Islet precursor cell (in vitro differentiated cells): ENCODE data around the gene KLHL6.
"Not testable (repeated sequence)": the region's sequence is repeated elsewhere in the genome, so short reads cannot be mapped to it uniquely, and the experiment has no call there.

ENCODE experiments used
- DNase-seq: peaks from one replicate; pipeline ENCODE4 v3.0.0-alpha.2; 2018

The KLHL6 gene

GRCh38 chr3:183484431-183485075 lies 71.0 kb downstream of the KLHL6 start:
- peak; percentile 11 for DNase-seq

DNA sequence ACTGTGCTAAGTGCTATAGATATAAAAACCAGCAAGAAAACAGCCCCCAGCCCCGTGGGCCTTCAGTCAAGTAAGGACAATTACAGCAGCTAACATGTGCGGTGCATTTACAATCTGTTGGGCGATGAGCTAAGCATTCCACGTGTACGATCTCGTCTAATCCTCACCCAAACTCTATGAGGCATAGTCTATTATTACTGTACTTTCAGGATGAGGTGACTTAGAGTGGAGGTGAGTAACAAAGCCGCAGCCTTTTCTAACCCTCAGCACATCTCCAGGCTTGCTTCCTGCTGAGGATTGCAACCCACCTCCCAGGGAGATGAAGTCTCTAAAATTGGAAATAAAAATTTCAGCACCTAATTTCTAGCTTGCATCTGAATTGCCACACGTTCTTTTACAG lies 73.9 kb downstream of the KLHL6 start:
- no peak for DNase-seq

GRCh38 chr3:183478501-183478900 lies 77.0 kb downstream of the KLHL6 start:
- peak; percentile 38 for DNase-seq

DNA sequence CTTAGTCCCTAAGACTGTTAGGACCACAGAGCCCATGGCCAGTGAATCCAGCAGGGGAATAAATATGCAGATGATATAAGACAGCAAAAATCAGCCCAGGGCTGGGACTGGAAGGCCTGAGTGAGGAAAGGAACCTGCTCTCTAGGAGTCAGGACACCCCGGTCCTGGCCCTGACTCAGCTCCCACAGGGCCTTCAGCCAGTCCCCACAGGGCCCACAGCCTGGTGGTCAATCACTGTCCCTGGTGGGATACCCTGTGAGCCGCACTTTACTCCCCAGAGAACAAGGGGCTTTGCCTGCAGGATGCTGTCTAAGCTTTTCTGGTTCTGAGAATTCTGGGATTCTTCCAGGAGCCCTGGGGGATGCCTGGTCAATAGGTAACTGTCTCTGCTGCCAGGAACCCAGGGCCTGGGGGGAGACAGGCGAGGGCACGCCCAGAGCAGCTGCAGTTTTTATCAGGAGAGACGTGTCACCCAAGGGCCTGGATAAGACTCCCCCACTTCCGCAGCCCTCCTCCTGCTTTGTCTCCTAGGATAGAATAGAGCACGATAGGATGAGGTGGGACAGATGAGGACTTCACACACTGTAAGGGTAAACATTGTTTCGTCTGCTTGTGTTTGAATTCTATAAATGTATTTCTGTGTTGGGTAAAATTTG lies 77.6 kb downstream of the KLHL6 start:
- no peak for DNase-seq

- DNase-seq, result not testable (repeated sequence)
These were observed 79.7 kb downstream of the KLHL6 start for GRCh38 chr3:183475764-183476162.

- DNase-seq, result no peak
These were observed 80.3 kb downstream of the KLHL6 start for GRCh38 chr3:183475016-183475763.

DNA sequence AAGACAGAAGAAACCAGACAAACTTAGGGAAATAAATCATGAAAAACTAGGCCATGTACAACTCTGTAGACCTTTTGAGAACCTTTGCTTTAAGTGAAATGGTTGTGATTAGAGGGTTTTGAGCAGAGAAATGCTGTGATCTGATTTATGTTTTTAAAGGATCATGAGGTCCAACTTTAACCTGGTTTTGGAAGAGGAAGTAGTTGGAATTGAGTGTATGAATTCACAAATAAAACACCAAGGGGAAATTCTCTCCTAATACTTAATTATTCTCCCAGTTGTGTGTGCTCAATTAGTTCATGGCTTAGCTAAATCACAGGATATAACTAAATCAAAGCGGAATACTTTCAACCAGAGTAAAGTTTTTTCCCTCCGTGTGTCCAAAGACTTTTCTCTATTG lies 81.5 kb downstream of the KLHL6 start:
- DNase-seq, result no peak

GRCh38 chr3:183472155-183472554 lies 83.4 kb downstream of the KLHL6 start:
- DNase-seq, result no peak

DNA sequence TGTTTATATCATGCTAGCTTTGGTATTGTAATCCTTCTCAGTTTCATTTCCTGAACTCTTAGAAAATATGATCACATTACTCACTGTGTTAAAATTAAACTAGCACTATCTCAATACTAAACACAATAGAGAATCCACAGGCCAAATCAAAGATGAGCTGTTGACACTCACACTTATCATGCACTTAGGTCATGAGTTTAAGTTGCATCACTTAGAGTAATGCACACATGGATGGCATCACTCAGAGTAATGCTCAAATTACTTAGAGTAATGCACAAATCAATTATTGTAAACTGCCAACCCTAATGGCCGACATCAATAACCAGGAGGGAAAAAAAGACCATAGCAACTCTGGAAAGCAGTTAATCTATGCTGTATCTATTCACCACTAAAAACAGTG lies 87.1 kb downstream of the KLHL6 start:
- DNase-seq, result no peak

- DNase-seq, result no peak
These were observed 88.9 kb downstream of the KLHL6 start for GRCh38 chr3:183466575-183466974.

GRCh38 chr3:183465710-183466109 lies 89.8 kb downstream of the KLHL6 start:
- DNase-seq, result not testable (repeated sequence)

- DNase-seq, result no peak
These were observed 91.0 kb downstream of the KLHL6 start for GRCh38 chr3:183464480-183464879.

- no peak for DNase-seq
These were observed 95.1 kb downstream of the KLHL6 start for GRCh38 chr3:183460081-183461055.

GRCh38 chr3:183455089-183455488 lies 100.4 kb downstream of the KLHL6 start:
- DNase-seq, result no peak

DNA sequence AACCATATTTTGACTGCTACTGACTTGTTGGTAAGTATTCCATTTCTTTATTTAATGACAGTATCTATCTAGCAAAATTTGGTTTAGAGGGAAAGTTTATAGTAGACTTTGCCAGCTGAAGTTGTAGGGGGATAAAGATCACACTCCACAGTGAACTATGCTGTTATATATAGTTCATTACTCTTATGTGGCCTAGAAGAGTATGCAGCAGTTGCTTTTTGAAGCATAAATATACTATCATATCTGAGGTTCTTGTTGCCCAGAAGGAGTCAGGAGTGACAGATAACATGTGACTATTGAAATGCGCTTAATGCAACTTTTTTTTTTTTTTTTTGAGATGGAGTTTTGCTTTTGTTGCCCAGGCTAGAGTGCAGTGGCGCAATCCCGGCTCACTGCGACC lies 101.4 kb downstream of the KLHL6 start:
- no peak for DNase-seq

- no peak for DNase-seq
These were observed 105.7 kb downstream of the KLHL6 start for GRCh38 chr3:183449791-183450190.

- DNase-seq, result peak; percentile 84
These were observed 106.1 kb downstream of the KLHL6 start for GRCh38 chr3:183449391-183449790.

GRCh38 chr3:183448369-183449128 lies 107.0 kb downstream of the KLHL6 start:
- DNase-seq, result no peak

DNA sequence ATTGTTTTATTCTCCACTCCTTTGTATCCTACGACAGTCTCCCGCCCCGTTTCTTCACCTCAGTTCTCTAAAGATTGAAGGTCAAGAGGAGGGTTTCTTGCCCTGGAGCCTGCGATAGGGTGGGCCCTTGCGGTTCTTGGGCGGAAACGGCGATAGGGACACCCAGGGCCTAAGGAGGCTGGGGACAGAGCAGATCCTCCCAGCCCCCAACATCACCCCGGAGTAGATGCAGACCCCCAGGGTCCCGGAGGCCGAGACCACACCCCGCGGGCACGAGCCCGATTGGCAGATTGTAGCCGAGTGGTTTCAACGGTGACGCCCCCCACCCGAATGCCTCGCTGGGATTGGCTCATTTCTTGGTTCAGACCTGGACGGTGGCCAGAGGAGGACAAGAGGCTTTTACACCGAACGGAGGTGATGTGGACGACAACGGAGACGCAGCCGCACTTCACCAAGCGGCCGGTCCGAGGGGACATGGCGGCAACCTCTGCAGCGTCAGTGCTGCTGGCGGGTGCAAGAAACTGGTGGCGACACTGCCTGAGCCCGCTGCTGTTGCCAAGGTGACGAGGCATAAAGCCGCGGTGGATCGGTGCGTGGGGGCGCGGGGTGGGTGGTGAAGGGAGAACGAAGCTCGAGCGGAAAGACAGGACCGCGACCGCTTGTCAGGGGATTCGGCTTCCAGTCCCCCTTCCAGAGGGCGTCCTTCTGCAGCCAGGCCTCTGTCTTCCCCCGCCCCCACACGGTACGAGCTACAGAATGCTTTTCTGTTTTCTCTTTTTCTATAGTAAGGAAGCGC lies 108.1 kb downstream of the KLHL6 start:
- peak; percentile 99 for DNase-seq

DNA sequence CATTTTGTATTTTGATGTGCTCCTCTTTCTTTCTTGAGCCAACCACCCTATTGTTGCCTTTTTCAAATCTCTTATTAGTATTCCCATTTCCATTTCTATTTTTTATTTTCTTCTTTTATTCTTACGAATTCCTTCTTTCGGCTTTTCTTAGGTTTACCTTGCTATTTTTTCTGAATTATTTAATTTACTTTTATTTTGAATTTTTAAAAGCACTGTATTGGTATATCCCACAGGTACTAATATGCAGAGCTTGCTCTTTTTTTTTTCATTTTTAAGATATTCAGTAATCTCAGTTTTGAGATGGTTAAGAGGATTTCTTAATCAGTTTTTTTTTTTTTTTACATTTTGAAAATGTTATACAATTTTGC lies 108.7 kb downstream of the KLHL6 start:
- no peak for DNase-seq

- DNase-seq, result no peak
These were observed 110.8 kb downstream of the KLHL6 start for GRCh38 chr3:183444748-183445147.
